HG03066 (cell line): Measurements from ENCODE around the gene RELN.

Experiments
- ATAC-seq: cut with Tn5 transposase; IDR thresholded peaks from one replicate; pipeline ENCODE4 v1.9.1; 2021; ENCODE audit warnings: low read depth; ENCODE audit not compliant: unreplicated experiment

The RELN gene

DNA sequence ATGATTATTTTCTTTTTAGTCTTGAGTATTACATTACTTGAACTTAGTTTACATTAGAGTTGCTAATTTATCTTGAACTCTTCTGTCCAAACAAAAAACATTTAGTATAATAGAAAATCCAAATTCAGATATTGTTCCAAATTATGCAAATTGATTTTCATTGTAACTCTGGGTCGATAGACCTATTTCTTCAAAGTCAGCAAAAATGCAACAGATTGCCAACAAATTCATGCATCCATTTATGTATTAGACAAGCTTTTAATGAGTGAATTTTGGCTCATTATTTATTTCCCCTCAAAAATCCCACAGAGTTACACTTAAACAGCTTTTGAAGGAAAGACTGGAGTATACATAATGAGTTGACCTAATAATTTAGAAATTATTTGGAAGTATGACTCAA, 240.8 kb downstream of the RELN start:
- no peak for ATAC-seq

DNA sequence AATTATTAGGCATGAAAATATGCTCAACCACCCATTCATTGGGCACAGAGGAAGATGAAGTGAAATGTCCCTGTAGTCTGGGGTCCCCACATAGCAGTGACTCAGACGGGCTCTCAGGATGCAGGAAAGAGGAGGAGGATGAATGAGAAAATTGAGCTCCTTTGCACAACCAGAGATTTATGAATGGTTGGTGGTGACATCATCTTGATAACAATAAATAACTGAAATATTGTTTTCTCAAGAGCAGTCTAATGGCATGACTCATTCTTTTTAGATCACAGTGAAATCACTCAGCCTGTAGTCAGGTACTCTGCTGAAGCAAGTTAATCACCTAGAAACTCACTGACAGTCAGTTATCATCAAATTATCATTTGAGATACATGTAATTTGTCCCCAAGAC, 254.1 kb downstream of the RELN start:
- ATAC-seq = no peak

DNA sequence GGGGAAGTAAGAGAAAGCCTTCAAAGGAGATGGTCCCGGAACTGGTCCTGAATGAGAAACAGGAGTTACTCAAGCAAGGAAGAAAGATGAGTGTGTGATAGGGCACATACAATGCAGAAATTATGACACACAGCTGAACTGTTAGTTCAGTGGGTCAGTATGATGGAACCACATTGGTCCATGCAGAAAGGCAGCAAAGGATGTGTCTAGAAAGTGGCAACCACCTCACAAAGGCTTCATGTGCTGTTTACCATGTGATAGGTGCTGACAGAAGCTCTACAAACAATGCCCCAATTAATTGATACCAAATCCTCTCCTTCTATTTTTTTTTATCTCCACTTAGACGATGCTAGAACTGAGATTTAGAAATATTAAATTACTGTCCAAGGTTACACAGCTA, 258.3 kb downstream of the RELN start:
- ATAC-seq = no peak

DNA sequence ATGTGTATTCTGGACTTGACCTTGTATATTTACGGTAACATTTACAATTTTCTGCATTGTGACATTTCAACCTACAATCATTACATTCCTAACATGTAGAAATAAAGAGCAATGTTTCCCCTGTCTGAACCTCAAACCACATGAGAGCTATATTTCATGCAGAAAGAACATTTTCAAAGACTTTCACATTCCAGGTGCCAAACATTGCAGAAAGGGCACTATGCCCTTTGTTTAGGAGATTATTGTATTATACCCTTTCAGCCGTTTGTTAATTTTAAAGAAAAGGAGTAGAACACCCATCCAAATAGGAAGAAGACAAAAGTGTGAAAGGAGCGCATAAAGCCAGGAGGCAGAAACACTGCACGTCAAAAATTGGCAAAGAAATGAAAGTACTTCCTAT, 260.4 kb downstream of the RELN start:
- no peak for ATAC-seq

DNA sequence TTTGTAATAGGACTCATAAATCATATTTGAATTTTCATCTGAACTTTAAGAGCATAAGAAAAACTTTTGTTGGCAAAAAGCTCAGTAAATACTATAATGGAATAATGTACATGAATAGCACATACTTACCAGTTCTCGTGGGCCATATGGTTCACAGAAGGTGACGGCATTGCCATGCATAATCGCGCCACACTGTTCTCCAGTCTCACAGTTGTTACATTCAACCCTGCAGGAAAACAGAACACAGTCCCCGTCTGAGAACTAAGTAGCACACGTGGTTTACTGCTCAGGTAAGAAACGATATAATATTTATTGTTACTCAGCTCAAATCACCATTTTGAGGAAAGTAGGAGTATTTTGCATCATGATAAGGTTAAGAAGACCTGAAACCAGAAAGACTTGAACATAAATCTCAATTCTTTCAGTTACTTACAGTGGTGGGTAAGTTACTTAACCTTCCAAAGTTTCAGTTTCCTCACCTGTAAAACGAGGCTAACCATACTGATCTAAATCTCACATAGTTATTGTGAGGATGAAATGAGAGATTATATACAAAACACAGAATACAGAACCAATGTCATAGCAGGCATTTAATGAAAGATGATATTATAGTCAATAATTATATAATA, 261.4 kb downstream of the RELN start:
- ATAC-seq = no peak

DNA sequence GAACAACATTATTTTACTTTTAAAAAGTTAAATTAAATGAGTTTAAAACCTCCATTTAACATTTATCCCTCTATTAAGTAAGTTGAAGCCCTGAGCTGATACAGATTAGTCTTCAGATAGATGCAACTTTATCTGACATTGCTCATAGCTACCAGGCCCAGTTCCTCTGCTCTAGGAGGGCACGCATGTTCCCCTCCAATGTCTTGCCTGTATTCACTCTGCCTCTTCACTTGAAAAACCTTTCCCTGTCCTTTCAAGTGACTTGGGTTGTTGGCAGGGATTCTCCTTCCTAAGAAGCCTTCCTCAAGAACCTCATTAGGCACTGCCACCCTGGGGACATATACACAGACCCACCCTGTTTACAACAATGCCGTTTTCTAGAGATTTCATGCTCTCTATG, 270.4 kb downstream of the RELN start:
- ATAC-seq = no peak

DNA sequence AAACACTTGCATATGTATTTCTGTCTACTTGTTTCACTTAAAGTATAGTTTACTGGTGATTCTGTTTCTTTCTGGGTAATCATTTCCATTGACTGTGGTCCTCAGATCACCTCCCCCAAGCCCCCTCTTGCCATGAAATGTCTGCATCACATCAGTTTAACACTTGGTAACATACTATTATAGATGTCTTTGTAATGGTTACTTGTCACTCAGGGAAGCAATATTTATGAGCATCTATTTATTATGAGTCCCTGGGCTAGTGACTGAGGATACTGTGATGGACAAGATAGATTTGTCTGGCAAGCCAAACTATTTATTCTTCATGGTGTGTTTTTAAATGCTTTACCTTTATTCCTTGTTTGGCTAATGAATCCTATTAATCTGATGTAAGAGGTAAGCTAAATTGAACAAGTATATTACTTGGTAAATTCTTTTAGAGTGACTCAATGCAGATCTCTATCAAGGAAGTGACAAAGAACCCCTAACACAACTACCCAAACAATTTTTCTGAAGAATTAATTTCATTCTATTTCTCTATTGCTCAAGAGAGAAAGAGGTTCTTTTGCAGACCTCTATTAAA, 270.9 kb downstream of the RELN start:
- no peak for ATAC-seq

DNA sequence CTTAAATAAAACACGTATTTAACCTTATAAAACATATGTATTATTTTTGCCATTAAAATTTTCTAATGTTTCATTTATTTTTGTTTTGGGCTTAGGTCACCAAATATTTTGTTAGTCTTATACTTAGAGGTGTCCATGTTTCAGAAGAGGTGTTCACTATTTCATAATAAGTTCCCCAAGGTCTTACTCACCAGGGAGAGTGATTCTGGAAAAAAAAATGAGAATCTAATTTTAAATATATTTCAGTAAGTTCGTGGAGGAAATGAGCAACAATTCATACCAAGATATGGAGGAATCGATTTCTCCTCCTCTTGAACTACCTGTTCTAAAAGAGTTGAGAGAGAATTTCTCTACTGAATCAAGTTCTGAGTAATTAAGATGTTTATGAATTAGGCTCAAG, 271.9 kb downstream of the RELN start:
- ATAC-seq = no peak

DNA sequence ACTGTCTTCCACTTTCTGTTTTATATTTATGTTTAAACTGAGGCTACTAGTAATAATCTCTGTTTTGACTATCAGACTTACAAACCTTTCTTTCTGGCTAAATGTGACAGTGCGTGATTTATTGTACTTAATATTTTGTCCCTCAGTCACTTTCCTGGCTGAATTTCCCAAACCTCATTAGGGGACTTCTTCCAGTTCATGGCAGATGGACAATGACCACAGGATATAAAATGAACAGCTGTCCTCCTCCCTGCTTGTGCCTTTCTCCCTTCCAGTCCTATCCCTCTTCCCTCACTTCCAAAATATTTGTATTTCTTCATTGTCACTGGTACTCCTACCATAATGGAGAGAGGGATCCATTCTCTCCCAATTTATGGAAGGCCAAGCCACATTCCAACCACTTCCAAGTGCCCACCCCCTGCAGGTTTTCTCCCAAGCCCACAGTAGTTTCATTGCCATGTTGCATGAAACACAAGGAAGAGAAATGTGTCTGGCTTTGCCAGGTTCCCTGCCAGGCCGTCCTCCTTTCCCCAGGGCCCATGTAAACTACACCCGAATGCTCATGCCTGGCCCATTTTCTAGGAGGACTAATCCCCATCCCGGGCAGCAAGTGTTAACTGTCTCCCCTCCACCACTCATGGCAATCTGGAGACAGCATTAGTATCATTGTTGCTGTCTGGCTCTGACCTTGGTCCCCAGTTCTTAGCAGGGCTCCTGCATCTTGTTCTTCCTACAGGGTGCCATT, 273.9 kb downstream of the RELN start:
- ATAC-seq = no peak

DNA sequence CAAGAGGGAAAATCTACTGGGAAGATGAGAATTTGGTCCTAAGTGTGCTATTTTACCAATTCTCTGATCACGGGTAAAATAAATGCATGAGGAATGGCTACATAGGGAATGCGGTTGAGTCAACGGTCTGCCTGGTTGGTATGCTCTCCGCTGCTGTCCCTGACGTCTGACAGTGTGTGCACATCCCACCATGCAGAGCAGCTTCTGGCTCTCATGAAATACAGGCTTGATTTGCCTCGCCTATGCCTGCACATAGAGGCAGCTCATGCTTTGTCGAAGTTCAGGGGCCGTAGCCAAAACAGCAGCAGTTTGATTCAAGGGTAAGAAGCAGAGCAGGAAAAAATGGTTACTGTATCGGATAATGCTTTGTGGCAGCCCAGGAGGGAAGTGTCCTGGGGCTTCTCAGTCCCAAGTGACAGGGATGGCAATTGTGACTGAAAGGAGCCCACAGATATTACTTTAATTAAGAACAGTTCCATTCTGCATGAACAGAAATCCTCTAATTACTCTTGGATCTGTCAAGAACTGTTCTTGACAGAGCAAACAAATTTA, 275.0 kb downstream of the RELN start:
- ATAC-seq = no peak

DNA sequence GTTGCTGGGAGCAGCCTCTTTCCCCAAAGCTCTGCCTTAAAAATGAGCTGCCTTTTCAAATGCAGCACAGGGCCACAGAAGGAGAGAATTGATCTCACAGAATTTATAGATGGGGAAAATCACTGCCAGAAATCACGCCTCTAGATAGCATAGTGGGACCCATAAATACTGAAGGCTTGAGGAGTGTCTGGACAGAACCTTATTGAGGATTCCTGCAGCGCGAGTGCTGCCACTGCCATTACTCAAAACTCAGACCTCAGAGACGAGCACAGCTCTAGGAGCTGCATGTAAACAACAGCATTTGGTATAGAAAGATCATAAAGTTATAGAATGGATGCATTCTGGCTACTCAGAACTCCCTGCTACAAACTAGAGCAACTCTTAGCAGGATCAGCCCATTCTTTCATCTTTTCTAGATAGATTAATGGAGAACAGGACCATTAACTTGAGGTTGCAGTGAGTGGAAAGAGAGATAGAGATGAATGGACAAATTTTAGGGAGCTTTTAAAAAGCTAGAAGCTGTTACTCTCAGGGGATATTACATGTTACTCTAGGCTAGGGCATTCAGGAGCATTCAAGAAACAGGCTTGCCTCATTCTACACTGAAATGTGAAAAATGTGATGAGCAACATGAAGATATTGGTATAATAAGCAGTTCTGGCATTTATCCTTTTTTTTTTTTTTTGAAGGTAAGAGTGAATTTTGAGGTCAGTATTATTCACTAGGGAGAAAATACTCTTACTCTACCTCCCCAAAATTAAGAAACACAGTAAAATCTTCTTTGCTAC, 276.3 kb downstream of the RELN start:
- ATAC-seq = no peak

DNA sequence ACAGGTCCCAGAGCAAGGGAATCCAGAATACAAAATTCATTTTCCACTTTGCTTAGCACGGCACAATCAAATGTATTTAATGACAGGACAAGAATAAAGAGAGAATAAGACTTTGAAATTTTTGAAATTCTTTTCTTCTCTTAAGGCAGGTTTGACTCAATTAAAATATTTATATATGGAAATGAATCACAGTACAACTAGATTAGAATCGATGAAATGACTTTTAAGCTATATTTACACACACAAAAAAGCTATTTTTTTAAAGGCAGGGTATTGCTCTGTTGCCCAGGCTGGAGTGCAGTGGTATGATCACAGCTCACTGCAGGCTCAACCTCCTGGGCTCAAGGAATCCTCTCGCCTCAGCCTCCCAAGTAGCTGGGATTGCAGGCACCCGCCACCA, 278.0 kb downstream of the RELN start:
- no peak for ATAC-seq

DNA sequence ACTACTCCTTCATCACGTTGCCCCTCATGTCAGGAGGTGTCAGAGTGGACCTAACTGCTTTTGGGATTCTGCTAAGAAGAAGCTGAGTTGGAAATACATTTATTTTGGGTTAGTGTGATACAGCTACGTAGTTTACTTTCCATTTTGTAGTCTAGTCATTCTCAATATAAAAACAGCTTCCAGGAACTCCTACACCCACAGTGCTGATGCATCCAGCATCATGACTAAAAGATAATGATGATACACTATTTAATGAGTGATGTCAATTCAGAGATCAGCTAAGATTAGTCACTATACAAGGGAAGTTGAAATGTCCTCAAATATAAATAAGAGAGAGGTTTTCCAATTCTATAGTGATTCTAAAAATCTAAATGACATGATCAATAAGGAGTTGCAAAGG, 279.2 kb downstream of the RELN start:
- ATAC-seq = no peak

DNA sequence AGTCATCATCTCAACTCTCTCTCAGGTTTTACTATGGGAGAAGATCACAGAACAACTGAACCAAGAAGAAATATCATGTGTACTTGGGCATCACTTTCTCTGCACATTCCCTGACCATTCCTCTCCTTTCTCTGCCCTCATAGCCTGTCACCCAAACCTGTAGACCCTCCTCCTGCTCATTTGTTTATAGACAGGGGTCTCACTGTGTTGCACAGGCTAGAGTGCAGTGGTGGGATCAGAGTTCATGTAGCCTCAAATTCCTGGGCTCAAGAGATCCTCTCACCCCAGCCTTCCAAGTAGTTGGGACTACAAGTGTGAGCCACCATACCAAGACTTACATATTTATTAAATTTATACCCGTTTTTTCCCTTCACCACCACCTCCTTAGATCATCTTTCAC, 282.7 kb downstream of the RELN start:
- no peak for ATAC-seq

DNA sequence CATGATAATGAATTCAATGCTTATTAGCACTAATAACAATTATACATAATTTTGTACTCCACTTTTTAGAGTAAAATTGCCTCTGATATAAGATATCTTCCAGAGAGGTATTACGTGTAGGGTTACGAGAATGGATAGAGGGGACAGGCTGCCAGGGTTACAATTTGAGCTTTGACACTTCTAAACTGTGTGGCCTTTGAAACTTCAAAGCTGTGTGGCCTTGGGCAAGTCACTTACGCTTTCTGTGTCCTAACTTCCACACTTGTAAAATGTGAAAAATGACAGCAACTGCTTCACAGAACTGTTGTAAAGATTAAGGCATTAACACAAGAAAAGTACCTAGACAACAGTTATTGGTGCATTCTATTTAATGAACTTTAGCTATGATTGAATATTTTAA, 283.9 kb downstream of the RELN start:
- no peak for ATAC-seq

DNA sequence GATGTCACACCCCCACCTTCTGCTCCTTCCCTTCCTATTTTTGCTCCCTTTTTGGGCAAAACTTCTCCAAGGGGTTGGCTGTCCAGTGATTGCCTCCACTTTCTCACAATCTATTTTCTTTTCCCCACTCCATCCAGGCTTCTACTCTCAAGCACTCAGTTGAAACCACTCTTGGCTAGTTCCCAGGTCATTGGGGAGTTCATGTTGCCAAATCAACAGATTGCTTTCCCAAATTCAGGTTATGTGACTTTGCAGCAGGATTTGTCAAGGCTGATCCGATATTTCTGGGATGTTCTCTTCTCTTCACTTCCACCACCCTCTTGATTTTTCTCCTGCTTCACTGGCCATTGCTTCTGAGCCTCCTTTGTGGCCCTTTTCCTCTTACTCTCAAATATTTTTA, 284.8 kb downstream of the RELN start:
- no peak for ATAC-seq

DNA sequence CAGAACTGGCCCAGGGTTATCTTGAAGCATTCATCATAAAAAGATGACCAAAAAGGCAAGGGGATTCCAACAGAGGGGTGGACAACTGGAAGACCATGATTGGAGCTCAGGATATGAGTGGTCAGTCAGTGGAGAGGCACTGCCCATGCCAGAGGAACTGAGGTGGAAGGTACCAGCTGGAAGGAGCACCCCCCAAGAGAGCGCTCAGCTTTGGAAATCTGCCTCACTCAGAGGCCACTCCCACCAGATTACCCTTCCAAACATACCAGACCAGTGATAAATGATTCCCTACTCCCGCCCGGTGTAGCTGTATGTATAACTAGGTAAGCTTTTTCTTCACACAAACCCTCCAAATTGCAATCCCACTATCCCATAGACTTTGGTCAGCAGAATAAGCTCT, 286.5 kb downstream of the RELN start:
- ATAC-seq = no peak

DNA sequence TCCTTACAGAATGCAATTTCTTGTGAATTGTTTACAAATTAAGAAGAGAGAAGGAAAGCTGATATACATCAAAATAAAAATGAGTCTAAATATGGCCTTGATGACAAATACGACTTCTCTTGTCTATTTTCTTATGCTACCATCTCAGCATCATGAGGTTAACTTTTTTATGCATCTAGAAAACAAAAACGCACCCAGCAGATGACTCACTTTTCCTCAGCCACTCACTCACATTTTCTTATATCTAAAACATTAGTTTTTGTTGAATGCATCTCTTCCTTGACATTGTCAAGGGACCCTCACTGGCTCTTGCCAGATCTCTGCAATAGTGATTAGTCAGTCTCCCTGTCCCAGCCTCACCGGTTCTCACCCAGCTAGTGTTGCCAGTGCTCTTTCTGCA, 287.0 kb downstream of the RELN start:
- ATAC-seq = no peak

DNA sequence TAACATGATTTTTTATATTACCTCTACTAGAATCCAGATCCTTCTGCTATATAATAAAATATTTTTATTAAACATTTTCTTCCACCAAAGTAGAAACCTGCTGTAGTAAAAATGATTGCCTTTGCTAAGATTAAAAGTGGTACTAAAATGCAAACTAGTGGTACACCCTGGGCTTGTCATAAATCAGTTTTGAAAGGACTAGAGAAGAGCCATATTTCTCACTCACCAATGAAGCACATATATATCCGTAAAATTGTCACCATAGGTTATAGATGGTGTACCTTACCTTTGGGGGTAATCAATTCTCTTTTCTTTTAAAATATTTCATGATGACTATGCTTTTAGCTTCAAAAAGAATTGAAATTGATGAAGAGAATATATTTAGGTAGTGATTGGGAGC, 290.4 kb downstream of the RELN start:
- no peak for ATAC-seq

DNA sequence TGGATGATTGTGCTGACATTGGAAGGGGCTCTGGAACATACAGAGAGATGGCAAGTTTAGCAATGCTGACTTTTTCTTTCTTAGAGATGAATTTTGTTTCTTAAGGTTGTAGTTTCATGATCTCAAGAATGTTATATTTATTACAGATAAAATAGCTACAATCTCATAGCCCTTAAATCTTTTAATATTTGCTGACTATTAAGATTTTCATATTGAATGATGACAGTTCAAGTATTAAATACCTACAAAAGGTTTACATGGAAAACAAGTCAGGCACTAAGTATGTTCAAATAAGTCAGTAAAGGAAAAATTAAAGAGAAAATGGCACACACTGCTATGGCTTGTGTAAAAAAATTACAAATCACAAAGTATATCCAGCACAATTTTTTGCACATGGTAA, 291.4 kb downstream of the RELN start:
- no peak for ATAC-seq

DNA sequence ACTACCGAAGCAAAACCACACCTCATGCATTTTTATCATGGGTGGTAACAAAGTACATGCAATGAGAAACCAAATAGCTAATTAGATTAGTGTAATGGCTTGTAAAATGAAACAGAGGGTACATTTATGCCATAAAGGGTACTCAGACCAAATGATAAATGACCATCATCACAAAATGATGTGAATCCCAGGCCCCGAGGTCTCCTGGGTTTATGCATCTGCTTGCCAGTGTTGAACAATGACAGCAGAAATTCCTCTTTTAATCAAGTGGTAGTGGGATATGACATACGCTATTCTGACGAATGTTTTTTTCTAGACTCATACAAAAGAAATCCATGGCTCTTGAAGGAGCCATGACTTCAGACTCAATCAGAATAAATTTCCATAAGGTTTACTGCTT, 293.9 kb downstream of the RELN start:
- no peak for ATAC-seq
